GM12801 (cell line): ENCODE measurements around the gene RPL6.

Source experiments
- TF ChIP-seq, protein P1 (sequence below): IDR thresholded peaks from one replicate; pipeline ENCODE4 v1.5.1; 2011; ENCODE audit warnings: control low read depth; ENCODE audit not compliant: insufficient read length; ENCODE audit errors: extremely low read depth

The RPL6 gene

GRCh38 chr12:112422531-112422930 lies 13.1 kb upstream of the RPL6 start:
- TF ChIP-seq, protein P1, sequence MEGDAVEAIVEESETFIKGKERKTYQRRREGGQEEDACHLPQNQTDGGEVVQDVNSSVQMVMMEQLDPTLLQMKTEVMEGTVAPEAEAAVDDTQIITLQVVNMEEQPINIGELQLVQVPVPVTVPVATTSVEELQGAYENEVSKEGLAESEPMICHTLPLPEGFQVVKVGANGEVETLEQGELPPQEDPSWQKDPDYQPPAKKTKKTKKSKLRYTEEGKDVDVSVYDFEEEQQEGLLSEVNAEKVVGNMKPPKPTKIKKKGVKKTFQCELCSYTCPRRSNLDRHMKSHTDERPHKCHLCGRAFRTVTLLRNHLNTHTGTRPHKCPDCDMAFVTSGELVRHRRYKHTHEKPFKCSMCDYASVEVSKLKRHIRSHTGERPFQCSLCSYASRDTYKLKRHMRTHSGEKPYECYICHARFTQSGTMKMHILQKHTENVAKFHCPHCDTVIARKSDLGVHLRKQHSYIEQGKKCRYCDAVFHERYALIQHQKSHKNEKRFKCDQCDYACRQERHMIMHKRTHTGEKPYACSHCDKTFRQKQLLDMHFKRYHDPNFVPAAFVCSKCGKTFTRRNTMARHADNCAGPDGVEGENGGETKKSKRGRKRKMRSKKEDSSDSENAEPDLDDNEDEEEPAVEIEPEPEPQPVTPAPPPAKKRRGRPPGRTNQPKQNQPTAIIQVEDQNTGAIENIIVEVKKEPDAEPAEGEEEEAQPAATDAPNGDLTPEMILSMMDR: no peak

DNA sequence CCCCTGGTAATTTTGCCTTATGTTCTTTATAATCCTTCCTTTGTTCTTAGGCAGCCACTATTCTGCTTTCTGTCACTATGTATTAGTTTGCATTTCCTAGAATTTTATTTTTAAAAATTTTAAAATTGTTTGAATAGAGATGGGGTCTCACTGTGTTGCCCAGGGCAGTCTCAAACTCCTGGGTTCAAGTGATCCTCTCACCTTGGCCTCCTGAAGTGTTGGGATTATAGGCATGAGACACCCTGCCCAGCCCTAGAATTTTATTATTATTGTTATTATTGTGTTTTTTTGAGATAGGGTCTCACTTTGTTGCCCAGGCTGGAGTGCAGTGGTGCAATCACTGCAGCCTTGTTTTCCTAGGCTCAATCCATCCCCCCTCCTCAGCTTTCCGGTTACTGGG lies 12.0 kb upstream of the RPL6 start:
- TF ChIP-seq, protein P1: no peak

GRCh38 chr12:112420740-112421139 lies 11.3 kb upstream of the RPL6 start:
- TF ChIP-seq, protein P1: no peak

- TF ChIP-seq, protein P1: no peak
These were observed 10.1 kb upstream of the RPL6 start for GRCh38 chr12:112419297-112420133.

DNA sequence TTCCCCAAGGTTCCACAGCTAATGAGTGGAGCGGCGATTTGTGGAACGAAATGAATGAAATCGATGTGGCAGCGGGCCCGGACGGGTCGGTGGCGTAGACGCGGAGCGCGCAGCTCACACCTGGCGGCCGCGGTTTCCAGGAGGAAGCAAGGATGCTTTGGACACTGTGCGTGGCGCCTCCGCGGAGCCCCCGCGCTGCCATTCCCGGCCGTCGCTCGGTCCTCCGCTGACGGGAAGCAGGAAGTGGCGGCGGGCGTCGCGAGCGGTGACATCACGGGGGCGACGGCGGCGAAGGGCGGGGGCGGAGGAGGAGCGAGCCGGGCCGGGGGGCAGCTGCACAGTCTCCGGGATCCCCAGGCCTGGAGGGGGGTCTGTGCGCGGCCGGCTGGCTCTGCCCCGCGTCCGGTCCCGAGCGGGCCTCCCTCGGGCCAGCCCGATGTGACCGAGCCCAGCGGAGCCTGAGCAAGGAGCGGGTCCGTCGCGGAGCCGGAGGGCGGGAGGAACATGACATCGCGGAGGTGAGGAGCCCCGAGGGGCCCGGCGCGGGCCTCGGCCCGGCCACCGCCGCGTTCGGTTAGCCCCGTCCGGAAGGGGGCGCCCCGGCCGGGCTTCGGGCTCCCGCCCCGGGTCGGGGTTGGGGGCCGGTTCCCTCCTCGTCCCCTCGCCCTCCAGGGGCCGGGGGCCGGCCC lies 9.3 kb upstream of the RPL6 start, which contains the start of gene PTPN11:
Gene PTPN11, plus strand, starts transcription at position 340 of the 689 bp plus-strand sequence. Its CDS starts 165 bp downstream, at position 505.
- TF ChIP-seq, protein P1: no peak

GRCh38 chr12:112418273-112418607 lies 8.8 kb upstream of the RPL6 start:
- TF ChIP-seq, protein P1: no peak

DNA sequence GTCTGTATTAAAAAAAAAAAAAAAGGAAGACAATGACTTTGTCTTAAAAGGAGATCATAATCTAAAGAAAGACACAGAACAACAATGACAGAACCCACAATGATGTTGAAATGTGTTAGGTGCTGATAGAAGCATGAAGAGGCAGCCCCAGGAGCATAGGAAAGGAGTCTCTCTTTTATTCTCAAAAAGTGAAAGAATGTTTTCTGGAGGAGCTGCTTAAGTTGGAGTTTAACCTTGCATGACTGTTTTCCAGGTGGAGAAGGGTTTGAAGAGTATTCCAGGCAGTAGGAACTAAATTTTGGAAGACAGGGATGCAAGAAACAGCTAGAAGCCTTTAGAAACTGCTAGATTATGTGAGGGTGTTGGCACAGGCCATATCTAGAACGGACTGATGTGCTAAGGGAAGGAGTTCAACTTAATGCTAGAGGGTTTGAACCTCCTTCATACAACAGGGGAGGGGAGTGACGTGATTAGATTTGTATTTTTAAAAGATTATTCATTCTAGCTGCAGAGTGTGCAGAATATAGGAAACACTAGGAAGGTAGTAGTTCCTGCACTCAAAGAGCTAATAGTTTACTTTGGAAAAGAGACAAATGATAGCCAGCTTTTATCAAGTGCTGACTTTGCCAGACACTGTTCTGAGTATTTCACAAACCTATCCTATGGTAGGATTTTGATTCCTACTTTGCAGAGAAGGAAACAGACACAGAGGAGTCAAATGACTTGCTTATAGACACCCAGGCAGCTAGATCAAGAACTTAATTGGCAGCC lies 4.6 kb upstream of the RPL6 start:
- TF ChIP-seq, protein P1: no peak
